PFSK-1 (cell line): Measurements from ENCODE around the gene PRDM16.

Source experiments
- FOXP2 ChIP-seq: optimal IDR thresholded peaks from 2 replicates; pipeline ENCODE3; 2011; ENCODE audit warnings: borderline replicate concordance, control low read depth, inconsistent platforms; ENCODE audit not compliant: insufficient read depth; ENCODE audit errors: extremely low read length, extremely low read depth
- POLR2AphosphoS5 ChIP-seq: IDR thresholded peaks from 2 replicates; pipeline ENCODE4 v1.6.1; 2012; ENCODE audit warnings: low read depth, mild to moderate bottlenecking, control low read depth, low read length, moderate library complexity
- REST ChIP-seq, 2 experiments: IDR thresholded peaks; 2 replicates each; pipeline versions ENCODE4 v1.6.1 to v1.8.0; 2011 to 2012; ENCODE audit warnings: low read depth in 2 of 2, low read length in 2 of 2, control low read depth in 1 of 2, inconsistent platforms in 1 of 2, mild to moderate bottlenecking in 1 of 2, moderate library complexity in 1 of 2; ENCODE audit not compliant: insufficient read depth in 1 of 2
- SIN3A ChIP-seq: IDR thresholded peaks from 2 replicates; pipeline ENCODE4 v1.6.1; 2012; ENCODE audit warnings: mild to moderate bottlenecking, low read length, moderate library complexity, borderline replicate concordance; ENCODE audit not compliant: insufficient read depth
- TAF1 ChIP-seq: IDR thresholded peaks from 2 replicates; pipeline ENCODE4 v1.6.1; 2012; ENCODE audit warnings: low read length, control low read depth, borderline replicate concordance; ENCODE audit not compliant: insufficient read depth

The PRDM16 gene

GRCh38 chr1:3457910-3458883, 389.2 kb downstream of the PRDM16 start:
- TF ChIP-seq TAF1 (no peak), POLR2AphosphoS5 (no peak), REST (IDR thresholded peaks at IDR 0.05; ENCODE audit: insufficient read depth in 1 of 2, low read depth in 2 of 2, low read length in 2 of 2) (no peak), FOXP2 (no peak), SIN3A (no peak)

GRCh38 chr1:3459051-3459908, 390.3 kb downstream of the PRDM16 start:
- TF ChIP-seq POLR2AphosphoS5 = no peak
- TF ChIP-seq TAF1 = no peak
- no peak for TF ChIP-seq REST (IDR thresholded peaks at IDR 0.05; ENCODE audit: insufficient read depth in 1 of 2, low read depth in 2 of 2, low read length in 2 of 2)
- TF ChIP-seq FOXP2 = no peak
- no peak for TF ChIP-seq SIN3A

GRCh38 chr1:3459940-3460671, 391.1 kb downstream of the PRDM16 start:
- TF ChIP-seq POLR2AphosphoS5 (no peak), REST (IDR thresholded peaks at IDR 0.05; ENCODE audit: insufficient read depth in 1 of 2, low read depth in 2 of 2, low read length in 2 of 2) (no peak), SIN3A (no peak), FOXP2 (no peak), TAF1 (no peak)

GRCh38 chr1:3460672-3461131, 391.7 kb downstream of the PRDM16 start:
- TF ChIP-seq POLR2AphosphoS5 (no peak), FOXP2 (no peak), REST (IDR thresholded peaks at IDR 0.05; ENCODE audit: insufficient read depth in 1 of 2, low read depth in 2 of 2, low read length in 2 of 2) (no peak), TAF1 (no peak), SIN3A (no peak)
